ENCODE data around the gene STARD3.

Gene STARD3

DNA sequence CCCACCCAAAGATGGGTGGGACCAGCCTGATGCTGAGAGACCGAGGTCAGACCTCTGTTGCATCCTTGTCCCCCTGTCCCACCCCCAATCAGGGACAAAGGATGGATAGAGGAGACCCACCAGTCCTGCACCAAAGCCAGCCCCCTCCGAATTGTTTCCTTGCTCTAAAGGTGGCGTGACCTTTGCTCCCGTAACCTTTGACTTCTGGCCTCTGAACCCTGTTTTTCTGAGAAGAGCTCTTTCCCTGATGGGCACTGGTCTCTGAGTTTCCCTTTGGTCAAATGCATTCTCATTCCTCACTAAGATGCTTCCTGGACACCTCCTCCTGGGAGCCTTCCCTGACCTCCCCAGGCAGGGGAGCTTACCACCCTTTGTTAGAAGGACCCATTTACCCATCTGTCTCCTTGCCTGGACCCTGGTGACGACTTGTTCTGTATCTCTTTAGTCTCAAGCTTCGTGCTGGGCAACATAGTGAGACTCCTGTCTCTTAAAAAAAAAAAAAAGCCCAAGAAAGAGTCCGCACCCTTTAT lies 23.9 kb upstream of the STARD3 start:
- Mint-ChIP-seq H3K27ac (no peak overlapping the region), H3K4me3 (no peak overlapping the region), H3K36me3 (ENCODE audit: low read depth) (no peaks in the 10 kb centered on the region), H3K4me1 (no peaks in the 10 kb centered on the region), H3K9me3 (no peaks in the 10 kb centered on the region), H3K27me3 (ENCODE audit: low read depth, poor library complexity) (peaks cover 95% of the 10 kb centered on the region)
- TF ChIP-seq, protein P1, sequence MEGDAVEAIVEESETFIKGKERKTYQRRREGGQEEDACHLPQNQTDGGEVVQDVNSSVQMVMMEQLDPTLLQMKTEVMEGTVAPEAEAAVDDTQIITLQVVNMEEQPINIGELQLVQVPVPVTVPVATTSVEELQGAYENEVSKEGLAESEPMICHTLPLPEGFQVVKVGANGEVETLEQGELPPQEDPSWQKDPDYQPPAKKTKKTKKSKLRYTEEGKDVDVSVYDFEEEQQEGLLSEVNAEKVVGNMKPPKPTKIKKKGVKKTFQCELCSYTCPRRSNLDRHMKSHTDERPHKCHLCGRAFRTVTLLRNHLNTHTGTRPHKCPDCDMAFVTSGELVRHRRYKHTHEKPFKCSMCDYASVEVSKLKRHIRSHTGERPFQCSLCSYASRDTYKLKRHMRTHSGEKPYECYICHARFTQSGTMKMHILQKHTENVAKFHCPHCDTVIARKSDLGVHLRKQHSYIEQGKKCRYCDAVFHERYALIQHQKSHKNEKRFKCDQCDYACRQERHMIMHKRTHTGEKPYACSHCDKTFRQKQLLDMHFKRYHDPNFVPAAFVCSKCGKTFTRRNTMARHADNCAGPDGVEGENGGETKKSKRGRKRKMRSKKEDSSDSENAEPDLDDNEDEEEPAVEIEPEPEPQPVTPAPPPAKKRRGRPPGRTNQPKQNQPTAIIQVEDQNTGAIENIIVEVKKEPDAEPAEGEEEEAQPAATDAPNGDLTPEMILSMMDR (IDR thresholded peaks at IDR 0.05): no peak
- DNase-seq: peak; percentile 6

DNA sequence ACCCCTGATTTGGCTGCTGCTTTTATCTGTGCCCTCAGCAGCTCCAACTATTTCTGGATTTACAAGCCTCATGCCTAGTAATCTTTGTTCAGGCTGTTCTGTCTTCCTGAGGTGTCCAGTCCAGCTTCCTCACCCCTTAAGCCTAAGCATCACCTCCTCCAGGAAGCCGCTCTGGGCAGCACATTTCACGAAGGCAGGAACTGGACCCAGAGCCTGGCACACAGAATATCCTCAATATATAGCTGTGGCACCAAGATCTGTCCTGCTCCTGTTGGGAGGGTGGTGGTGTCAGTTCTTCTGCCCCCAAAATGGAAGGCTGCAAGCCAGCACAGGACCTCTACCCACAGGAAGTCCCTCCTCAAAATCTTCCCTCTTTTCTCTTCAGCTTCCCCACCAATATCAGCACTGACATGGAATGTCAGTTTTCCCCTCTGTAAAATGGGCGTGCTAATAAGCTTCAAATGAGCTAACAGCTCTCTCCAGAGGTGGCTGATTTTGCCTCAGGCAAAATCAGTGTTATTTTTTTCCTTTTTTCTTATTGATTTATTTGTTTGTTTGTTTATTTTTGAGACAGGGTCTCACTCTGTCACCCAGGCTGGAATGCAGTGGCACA lies 22.3 kb upstream of the STARD3 start:
- H3K4me3 Mint-ChIP-seq: no peak overlapping the region
- no peaks in the 10 kb centered on the region for H3K36me3 Mint-ChIP-seq (ENCODE audit: low read depth)
- DNase-seq: no peak
- H3K9me3 Mint-ChIP-seq: no peaks in the 10 kb centered on the region
- H3K27ac Mint-ChIP-seq: no peak overlapping the region
- peaks cover 95% of the 10 kb centered on the region for H3K27me3 Mint-ChIP-seq (ENCODE audit: low read depth, poor library complexity)
- TF ChIP-seq, protein P1 (IDR thresholded peaks at IDR 0.05): no peak
- H3K4me1 Mint-ChIP-seq: no peaks in the 10 kb centered on the region

DNA sequence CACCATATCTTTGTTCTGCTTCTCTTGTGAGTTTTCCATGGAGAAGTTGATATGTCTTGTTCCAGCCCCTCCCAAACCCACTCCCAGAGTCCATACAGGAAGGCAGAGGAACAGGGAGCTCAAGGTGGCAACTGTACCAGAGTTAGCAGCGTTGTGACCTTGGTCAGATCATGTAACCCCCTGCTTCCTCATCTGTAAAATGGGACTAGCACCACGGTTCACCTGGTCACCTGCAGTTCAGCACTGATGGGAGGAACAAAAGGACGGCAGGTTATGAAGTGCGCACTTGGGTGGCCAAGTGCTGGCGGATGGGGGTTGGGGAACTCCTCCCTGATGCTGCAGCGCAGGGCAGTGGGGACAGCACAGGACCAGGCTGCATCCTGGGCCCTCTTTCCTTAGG lies 21.5 kb upstream of the STARD3 start:
- no peak for DNase-seq
- TF ChIP-seq, protein P1 (IDR thresholded peaks at IDR 0.05): no peak
- H3K9me3 Mint-ChIP-seq: no peaks in the 10 kb centered on the region
- no peak overlapping the region for H3K4me3 Mint-ChIP-seq
- no peak overlapping the region for H3K27ac Mint-ChIP-seq
- H3K4me1 Mint-ChIP-seq: no peaks in the 10 kb centered on the region
- H3K27me3 Mint-ChIP-seq (ENCODE audit: low read depth, poor library complexity): peaks cover 95% of the 10 kb centered on the region
- no peaks in the 10 kb centered on the region for H3K36me3 Mint-ChIP-seq (ENCODE audit: low read depth)

DNA sequence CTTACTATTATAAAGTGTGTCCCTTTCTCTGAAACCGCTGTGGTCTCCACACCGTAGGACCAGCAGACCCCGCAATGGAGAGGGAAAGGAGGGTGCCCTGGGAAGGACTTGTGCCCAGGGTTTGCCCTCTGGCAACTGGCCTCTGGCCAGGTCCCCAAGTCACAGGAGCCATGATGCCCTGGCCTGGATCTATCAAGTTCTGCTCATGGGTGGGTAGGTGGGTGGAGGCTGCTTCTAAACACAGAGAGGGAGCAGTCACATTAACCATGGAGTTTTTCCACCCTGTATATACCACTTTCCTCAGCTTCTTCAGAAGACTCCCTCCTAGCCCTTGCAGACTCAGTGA lies 19.9 kb upstream of the STARD3 start:
- Mint-ChIP-seq H3K4me3 (peak overlapping the region; percentile 45), H3K27me3 (ENCODE audit: low read depth, poor library complexity) (peaks cover 95% of the 10 kb centered on the region), H3K36me3 (ENCODE audit: low read depth) (no peaks in the 10 kb centered on the region), H3K9me3 (no peaks in the 10 kb centered on the region), H3K27ac (no peak overlapping the region), H3K4me1 (no peaks in the 10 kb centered on the region)
- no peak for DNase-seq
- TF ChIP-seq, protein P1 (IDR thresholded peaks at IDR 0.05): no peak

DNA sequence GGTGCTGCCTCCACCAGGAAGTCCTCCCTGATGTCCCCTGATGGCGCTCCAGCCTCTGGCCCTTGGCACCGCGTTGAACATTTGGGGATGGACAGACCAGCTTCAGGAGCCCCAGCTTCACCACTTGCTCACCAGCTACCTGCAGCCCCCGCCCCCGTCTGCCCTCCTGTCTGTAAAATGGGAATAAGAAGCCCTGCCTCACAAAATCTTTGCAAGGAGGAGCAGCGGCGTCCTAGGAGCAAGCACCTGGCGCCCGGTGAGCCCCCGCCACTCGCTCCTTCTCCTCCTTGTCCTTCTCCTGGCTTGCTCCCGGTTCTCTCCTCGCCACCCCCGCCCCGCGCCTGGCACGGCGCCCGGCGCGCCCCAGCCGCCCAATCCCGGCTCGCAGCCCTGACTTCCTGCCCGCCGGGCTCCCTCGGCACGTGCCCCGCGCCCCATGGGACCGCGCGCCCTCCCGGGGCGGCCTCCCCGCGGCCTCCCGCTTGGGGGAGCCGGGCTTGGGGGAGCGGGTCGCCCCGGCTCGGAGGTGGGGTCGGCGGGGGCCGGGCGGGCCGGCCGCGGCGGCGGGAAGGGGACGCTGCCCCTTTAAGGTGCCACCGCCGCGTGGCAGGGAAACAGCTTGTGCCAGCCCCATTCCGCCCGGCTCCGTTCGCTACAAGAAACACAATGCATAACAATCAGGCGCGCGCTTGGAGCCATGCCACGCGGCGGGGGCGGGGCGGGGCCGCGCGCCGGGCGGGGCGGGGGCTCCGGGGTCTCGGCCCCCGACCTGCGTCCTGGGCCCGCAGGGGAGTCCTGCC lies 19.3 kb upstream of the STARD3 start:
- H3K27me3 Mint-ChIP-seq (ENCODE audit: low read depth, poor library complexity): peaks cover 96% of the 10 kb centered on the region
- no peaks in the 10 kb centered on the region for H3K4me1 Mint-ChIP-seq
- DNase-seq: peak; percentile 58
- H3K36me3 Mint-ChIP-seq (ENCODE audit: low read depth): no peaks in the 10 kb centered on the region
- TF ChIP-seq, protein P1 (IDR thresholded peaks at IDR 0.05): no peak
- no peaks in the 10 kb centered on the region for H3K9me3 Mint-ChIP-seq
- H3K27ac Mint-ChIP-seq: no peak overlapping the region
- H3K4me3 Mint-ChIP-seq: peak overlapping the region; percentile 82
